T1000 (cell line): ENCODE data around the gene EDA.

Experiments
- DNase-seq: peaks from one replicate; lab custom pipeline; 2025; ENCODE audit warnings: mixed read lengths; lab: John Stamatoyannopoulos, UW

EDA gene

GRCh38 chrX:70026112-70026850 is 410.4 kb downstream of the EDA start:
- no peak for DNase-seq

- DNase-seq, result no peak
These were observed 410.9 kb downstream of the EDA start for GRCh38 chrX:70026851-70027200.

DNA sequence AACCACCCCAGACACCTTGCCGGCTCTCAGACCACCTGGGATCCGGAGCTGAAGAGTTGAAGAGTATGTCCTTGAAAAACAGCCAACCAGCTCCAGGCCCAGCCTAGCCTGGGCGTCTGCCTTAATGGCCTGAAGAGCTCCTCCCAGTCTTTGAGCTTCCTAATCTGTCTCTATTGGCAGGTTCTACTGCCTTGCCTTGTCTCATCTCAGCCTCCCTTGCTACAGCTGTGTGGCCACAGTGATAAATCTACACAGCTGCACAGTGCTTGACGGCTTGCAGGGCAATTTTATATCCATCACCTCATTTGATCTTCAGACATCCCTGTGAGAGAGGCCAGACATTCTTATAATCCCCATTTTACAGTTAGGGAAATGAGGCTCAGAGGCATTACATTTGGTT is 413.9 kb downstream of the EDA start:
- no peak for DNase-seq

GRCh38 chrX:70030301-70030767 is 414.4 kb downstream of the EDA start:
- DNase-seq, result no peak

DNA sequence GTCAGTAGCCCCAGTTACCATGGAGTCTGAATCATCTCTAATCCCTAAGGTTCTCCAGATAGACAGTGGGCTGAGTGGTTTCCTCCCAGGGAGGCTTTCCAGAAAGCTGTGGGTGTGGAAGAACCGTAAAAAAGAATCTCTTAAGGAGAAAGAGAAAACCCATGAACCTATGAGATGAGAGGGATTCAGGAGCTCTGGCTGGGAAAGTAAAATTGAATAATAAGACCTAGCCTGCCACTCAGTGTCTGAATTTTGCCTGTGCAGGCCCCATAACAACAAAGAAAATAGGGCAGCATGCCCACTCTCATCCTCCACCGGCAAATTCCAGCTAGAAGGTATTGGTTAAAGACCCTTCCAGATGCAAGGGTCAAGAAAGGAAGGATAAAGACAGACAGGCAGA is 416.9 kb downstream of the EDA start:
- no peak for DNase-seq

GRCh38 chrX:70033348-70034051 is 417.6 kb downstream of the EDA start:
- no peak for DNase-seq

- DNase-seq, result no peak
These were observed 418.7 kb downstream of the EDA start for GRCh38 chrX:70034646-70035045.

- DNase-seq, result no peak
These were observed 422.6 kb downstream of the EDA start for GRCh38 chrX:70038515-70038914.

DNA sequence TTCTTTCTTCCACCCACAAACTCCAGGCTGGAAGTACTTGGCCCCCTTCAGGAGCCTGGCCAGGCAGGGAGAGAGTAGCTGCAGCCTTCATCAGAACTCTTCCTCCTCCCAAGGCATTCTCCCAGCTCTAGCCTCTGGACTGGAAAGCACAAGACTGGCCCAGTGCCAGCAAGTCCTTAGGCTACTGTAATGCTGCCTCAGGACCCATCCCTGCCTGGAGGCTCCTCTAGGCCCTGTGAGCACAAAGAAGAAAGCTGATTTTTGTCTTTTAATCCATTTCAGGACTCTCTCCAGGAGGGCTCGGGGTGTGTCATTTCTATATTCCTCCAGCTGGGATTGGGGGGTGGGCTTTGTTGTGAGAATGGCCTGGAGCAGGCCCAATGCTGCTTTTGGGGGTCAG is 423.0 kb downstream of the EDA start:
- no peak for DNase-seq

GRCh38 chrX:70039758-70040157 is 423.8 kb downstream of the EDA start:
- DNase-seq, result no peak

DNA sequence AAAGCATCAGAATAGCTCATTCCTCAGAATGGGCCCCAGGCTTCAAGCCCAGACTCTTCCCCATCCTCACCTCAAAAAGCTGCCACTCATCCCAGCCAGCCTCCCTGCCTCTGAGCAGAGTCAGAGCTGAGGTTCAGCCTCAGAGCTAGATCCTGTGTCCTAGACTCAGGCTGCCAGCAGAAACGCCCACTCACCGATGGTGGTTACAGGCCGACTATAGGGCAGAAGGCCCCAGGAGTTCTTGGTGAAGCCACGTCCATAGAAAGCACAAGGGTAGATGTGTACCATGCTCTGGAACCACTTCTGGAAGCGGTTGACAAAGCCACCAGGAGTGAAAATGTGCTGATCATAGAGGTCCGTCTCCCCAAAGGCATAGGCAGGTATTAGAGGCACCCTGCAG is 426.1 kb downstream of the EDA start:
- no peak for DNase-seq

GRCh38 chrX:70042399-70043371 is 426.8 kb downstream of the EDA start:
- DNase-seq, result no peak

- DNase-seq, result no peak
These were observed 427.8 kb downstream of the EDA start for GRCh38 chrX:70043685-70044084.

DNA sequence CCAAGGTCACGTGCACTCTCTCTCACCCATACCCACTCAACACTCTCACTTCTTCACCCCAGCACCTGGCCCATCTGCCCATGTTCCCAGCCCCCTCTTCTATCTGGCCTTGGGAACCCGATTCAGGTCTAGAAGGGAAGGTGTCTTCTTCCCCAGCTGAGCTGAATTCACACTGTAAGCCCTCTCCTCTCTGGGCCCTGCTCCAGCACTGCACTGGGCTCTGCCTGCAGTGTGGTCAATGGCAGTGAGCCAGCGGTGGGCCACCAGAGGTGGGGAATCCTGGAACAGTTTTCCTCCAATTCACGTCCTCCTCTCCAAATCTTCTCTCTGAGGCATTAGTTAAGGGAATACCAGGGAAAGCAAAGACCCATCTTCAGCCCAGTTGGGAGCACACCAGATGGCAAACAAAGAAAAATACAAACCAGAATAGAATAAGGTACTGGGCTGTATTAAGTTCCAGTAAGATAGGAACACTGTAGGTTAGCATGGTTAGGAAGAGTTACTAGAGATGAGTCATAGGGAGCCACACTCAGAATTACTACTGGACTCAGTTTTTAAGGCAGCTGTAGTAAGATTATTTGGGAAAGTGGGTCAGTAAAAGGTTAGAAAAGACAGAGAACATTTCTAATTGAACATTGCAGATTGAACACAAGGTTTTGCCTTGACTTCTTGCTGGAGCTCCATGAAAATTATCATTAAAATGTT is 428.8 kb downstream of the EDA start:
- no peak for DNase-seq

- DNase-seq, result no peak
These were observed 431.1 kb downstream of the EDA start for GRCh38 chrX:70046978-70047377.

DNA sequence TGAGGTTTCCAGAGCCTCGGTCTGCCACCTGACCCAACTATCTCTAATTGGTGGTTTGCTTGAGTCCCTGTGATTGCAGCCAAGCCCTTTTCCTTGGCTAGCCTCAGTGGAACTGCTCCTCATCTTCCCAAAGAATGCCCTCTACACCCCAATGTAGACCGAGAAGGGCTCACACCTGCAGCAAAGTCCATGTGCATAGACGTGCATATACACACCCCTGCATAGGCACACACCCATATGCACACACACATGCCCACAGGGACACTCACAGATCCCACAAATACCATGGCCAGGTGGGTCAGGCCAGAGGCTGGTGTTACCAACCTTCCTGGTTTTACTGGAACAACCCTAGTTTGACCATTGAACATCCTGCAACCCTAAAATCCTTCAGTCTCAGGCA is 433.5 kb downstream of the EDA start:
- no peak for DNase-seq

GRCh38 chrX:70049925-70050324 is 434.0 kb downstream of the EDA start, which contains the start of gene AWAT2:
Gene AWAT2, minus strand, starts transcription at chrX:70049938. Its CDS starts 6 bp downstream, at chrX:70049932.
- no peak for DNase-seq

DNA sequence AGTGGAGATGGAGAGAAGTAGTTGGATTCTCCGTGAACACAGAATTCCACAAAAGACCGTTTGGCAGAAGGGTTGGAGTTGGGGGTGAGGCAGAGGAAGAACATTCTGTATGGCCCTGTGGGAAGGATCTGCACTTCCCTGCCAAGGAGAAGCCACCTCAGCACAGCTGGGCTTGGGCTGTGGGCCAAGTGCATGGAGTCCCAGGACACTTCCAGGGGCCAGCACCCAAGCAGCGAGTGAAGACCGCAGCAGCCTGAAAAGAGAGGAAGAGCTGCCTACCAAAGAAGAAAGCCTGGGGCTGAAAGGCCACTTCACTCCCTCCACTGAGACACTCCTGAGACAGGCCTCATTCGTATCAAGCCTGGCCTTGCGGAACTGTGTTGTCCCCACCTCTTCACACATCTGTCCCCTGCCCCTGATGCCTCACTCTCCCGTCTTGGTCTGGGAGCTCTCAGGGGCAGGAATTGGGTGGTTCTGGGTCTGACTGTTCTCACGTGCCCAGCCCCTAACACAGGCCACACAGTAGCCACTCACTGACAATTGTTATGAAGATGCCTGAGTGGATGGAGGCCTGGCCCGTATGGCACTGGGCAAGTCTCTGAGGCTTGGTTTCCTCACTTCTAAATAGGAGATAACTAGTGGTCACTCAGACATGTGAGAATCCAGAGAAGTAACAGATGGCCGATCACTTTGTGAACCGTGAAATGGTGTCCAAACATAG is 437.1 kb downstream of the EDA start:
- no peak for DNase-seq

GRCh38 chrX:70054391-70054790 is 438.5 kb downstream of the EDA start:
- DNase-seq, result no peak

- no peak for DNase-seq
These were observed 446.2 kb downstream of the EDA start, which contains the start of gene OTUD6A for GRCh38 chrX:70062076-70062475. Gene OTUD6A, plus strand, starts transcription at chrX:70062457. Its CDS starts 68 bp downstream, at chrX:70062525.

- DNase-seq, result no peak
These were observed 447.1 kb downstream of the EDA start for GRCh38 chrX:70062961-70063550.
